Type B pancreatic cell (in vitro differentiated cells): ENCODE results near the gene CRNN. TPM values are rescaled to one million over a fixed set of nuclear protein-coding genes. Genes with fewer than 3 reads are reported as not detected.

Source experiments
- DNase-seq: peaks from one replicate; pipeline ENCODE4 v3.0.0; 2021; ENCODE audit warnings: mixed read lengths; ENCODE audit not compliant: unreplicated experiment; ENCODE audit errors: extremely low spot score
- H3K27ac Mint-ChIP-seq: 2 replicates; pipeline ENCODE4 v1.8.0; 2021; ENCODE audit warnings: mild to moderate bottlenecking, mixed read lengths
- H3K27me3 Mint-ChIP-seq: 2 replicates; pipeline ENCODE4 v1.8.0; 2021; ENCODE audit warnings: mixed read lengths
- H3K36me3 Mint-ChIP-seq: 2 replicates; pipeline ENCODE4 v1.8.0; 2021; ENCODE audit warnings: mixed read lengths
- H3K4me1 Mint-ChIP-seq: one replicate; pipeline ENCODE4 v1.8.0; 2021; ENCODE audit warnings: mixed read lengths; ENCODE audit not compliant: unreplicated experiment
- H3K4me3 Mint-ChIP-seq: 2 replicates; pipeline ENCODE4 v1.8.0; 2021; ENCODE audit warnings: mild to moderate bottlenecking, mixed read lengths
- H3K9me3 Mint-ChIP-seq: 2 replicates; pipeline ENCODE4 v1.8.0; 2021; ENCODE audit warnings: mixed read lengths
- CTCF ChIP-seq: fragments of 200-600 bp; sonication (generic); conservative IDR thresholded peaks from 2 replicates; pipeline ENCODE4 v1.5.0; 2021; ENCODE audit warnings: antibody characterized with exemption, mild to moderate bottlenecking
- total RNA-seq: library from RNA; stranded (reverse); gene quantifications from 2 replicates; pipeline ENCODE4 v1.2.1, GENCODE V29; 2021; ENCODE audit warnings: low replicate concordance

Gene CRNN
- total RNA-seq, 1 donor from 2014 or later: not detected

GRCh38 chr1:152367436-152367835 is 46.6 kb downstream of the CRNN start:
- H3K27me3 Mint-ChIP-seq: no peaks in the 10 kb centered on the region
- no peak overlapping the region for H3K4me3 Mint-ChIP-seq
- H3K9me3 Mint-ChIP-seq: peaks cover 3% of the 10 kb centered on the region
- H3K4me1 Mint-ChIP-seq: no peaks in the 10 kb centered on the region
- H3K36me3 Mint-ChIP-seq: no peaks in the 10 kb centered on the region
- H3K27ac Mint-ChIP-seq: no peak overlapping the region
- DNase-seq: no peak
- no peak for TF ChIP-seq CTCF

GRCh38 chr1:152359906-152360305 is 54.2 kb downstream of the CRNN start, which contains the start of gene FLG2:
TSS of gene FLG2 (minus strand) at chr1:152360006. CDS start at chr1:152358884, 1,122 bp downstream.
- H3K4me1 Mint-ChIP-seq: no peaks in the 10 kb centered on the region
- H3K4me3 Mint-ChIP-seq: no peak within 1 kb of the TSS
- no peaks in the 10 kb centered on the region for H3K36me3 Mint-ChIP-seq
- no peak within 1 kb of the TSS for H3K27ac Mint-ChIP-seq
- no peaks in the 10 kb centered on the region for H3K27me3 Mint-ChIP-seq
- DNase-seq: no peak
- no peak for TF ChIP-seq CTCF
- peaks cover 13% of the 10 kb centered on the region for H3K9me3 Mint-ChIP-seq

Other genes with a start within 250 kb of the CRNN start
- gene HRNR, start 190.1 kb downstream of the CRNN start, total RNA-seq: not detected in 2 replicates
- gene FLG, start 89.0 kb downstream of the CRNN start, total RNA-seq: 0.02 TPM in 1 of 2 replicates, not detected in the other
- not detected in 2 replicates for gene FLG2, start 54.3 kb downstream of the CRNN start, total RNA-seq
- gene LCE5A, start 96.5 kb upstream of the CRNN start, total RNA-seq: not detected in 2 replicates
- gene CRCT1, start 100.2 kb upstream of the CRNN start, total RNA-seq: not detected in 2 replicates
- gene LCE3E, start 152.5 kb upstream of the CRNN start, total RNA-seq: not detected in 2 replicates
- not detected in 2 replicates for gene LCE3D, start 166.3 kb upstream of the CRNN start, total RNA-seq
- gene LCE3C, start 186.0 kb upstream of the CRNN start, total RNA-seq: not detected in 2 replicates
- not detected in 2 replicates for gene LCE3B, start 199.5 kb upstream of the CRNN start, total RNA-seq
- gene LCE3A, start 208.8 kb upstream of the CRNN start, total RNA-seq: not detected in 2 replicates
- not detected in 2 replicates for gene LCE2D, start 249.1 kb upstream of the CRNN start, total RNA-seq